HCT116 (cell line): Measurements from ENCODE around the gene ITPR1. TPM values are rescaled to one million over a fixed set of nuclear protein-coding genes. Genes with fewer than 3 reads are reported as not detected.

Experiments
- ATAC-seq: fragments of 200-7000 bp; cut with Tn5 transposase; 2 replicates; pipeline ENCODE4 v1.9.1; 2020; ENCODE audit warnings: mild to moderate bottlenecking, moderate library complexity
- BruUV-seq: library from RNA; stranded (reverse); fragments of 400-500 nt; replicated peaks from 2 replicates; lab custom pipeline; 2021; lab: Mats Ljungman, UMichigan
- CTCF ChIA-PET: fragments of 300-600 bp; sonication (Branson Sonifier 250); formaldehyde crosslinking; loops from one replicate; lab custom pipeline; 2021; ENCODE audit warnings: antibody characterized with exemption; lab: Charles Lee
- POLR2A ChIA-PET: fragments of 300-600, 350-600 bp; sonication (Branson Sonifier 250); formaldehyde crosslinking; loops from one replicate; lab custom pipeline; 2021; ENCODE audit warnings: antibody characterized with exemption; lab: Charles Lee
- RAD21 ChIA-PET, 2 experiments: fragments of 300-600 bp; sonication (Branson Sonifier 250); formaldehyde crosslinking; loops; one replicate each; lab custom pipeline; 2023; ENCODE audit warnings: low total read pairs in 2 of 2; ENCODE audit not compliant: uncharacterized antibody in 2 of 2, unreplicated experiment in 2 of 2, low non-redundant PET in 1 of 2; lab: Charles Lee
- DNase-seq: peaks from one replicate; pipeline ENCODE4 v3.0.0-alpha.2; 2010; ENCODE audit warnings: low read depth, low spot score
- H2AFZ ChIP-seq: fragments of 200-600 bp; shearing (Covaris generic), sonication (generic); 2 replicates; pipeline ENCODE4 v1.6.1; 2017; ENCODE audit warnings: low read depth, mixed run types, mixed read lengths, antibody characterized with exemption, low read length; ENCODE audit not compliant: poor library complexity, severe bottlenecking
- H3K27ac ChIP-seq: 2 replicates; pipeline ENCODE4 v1.5.1; 2012; ENCODE audit warnings: low read depth, low read length
- H3K27me3 ChIP-seq: fragments of 200-600 bp; sonication (generic); 2 replicates; pipeline ENCODE4 v1.6.1; 2016; ENCODE audit warnings: mixed run types, low read length, mixed read lengths; ENCODE audit not compliant: insufficient read depth
- H3K36me3 ChIP-seq, 2 experiments: fragments of 200-500 bp in 1 of 2; fragments of 200-600 bp in 1 of 2; sonication (Bioruptor generic) in 1 of 2; sonication (generic) in 1 of 2; 2 replicates each; pipeline versions ENCODE4 v1.5.1 to v1.6.1; 2014 to 2016; ENCODE audit warnings: low read length in 2 of 2, inconsistent platforms in 1 of 2, mixed read lengths in 1 of 2, mixed run types in 1 of 2; ENCODE audit not compliant: insufficient read depth in 2 of 2, control insufficient read depth in 1 of 2
- H3K4me1 ChIP-seq, 2 experiments: fragments of 200-600 bp in 1 of 2; sonication (generic) in 1 of 2; 2 replicates each; pipeline versions ENCODE4 v1.5.1 to v1.6.1; 2012 to 2017; ENCODE audit warnings: low read length in 2 of 2, inconsistent platforms in 1 of 2, mild to moderate bottlenecking in 1 of 2, mixed read lengths in 1 of 2, mixed run types in 1 of 2, moderate library complexity in 1 of 2; ENCODE audit not compliant: insufficient read depth in 2 of 2, control insufficient read depth in 1 of 2
- H3K4me2 ChIP-seq: fragments of 200-600 bp; sonication (generic); 2 replicates; pipeline ENCODE4 v1.6.1; 2017; ENCODE audit warnings: mixed run types, low read length, mixed read lengths
- H3K4me3 ChIP-seq, 2 experiments: fragments of 200-600 bp in 1 of 2; sonication (generic) in 1 of 2; replicated peaks in 1 of 2; 2 replicates each; pipeline ENCODE4 v1.5.1; 2011 to 2016; ENCODE audit warnings: low read length in 2 of 2, control low read depth in 1 of 2, low read depth in 1 of 2, mild to moderate bottlenecking in 1 of 2, mixed read lengths in 1 of 2, mixed run types in 1 of 2
- H3K79me2 ChIP-seq: fragments of 200-600 bp; sonication (generic); 2 replicates; pipeline ENCODE4 v1.6.1; 2017; ENCODE audit warnings: mild to moderate bottlenecking, mixed run types, low read length, moderate library complexity, mixed read lengths; ENCODE audit not compliant: insufficient read depth
- H3K9ac ChIP-seq: fragments of 200-600 bp; sonication (generic); 2 replicates; pipeline ENCODE4 v1.6.1; 2016; ENCODE audit warnings: low read length, mixed read lengths
- H3K9me2 ChIP-seq: fragments of 200-600 bp; sonication (generic), shearing (Covaris generic); 2 replicates; pipeline ENCODE4 v1.6.1; 2017; ENCODE audit warnings: mixed run types, mild to moderate bottlenecking, moderate library complexity; ENCODE audit not compliant: insufficient read depth
- H3K9me3 ChIP-seq, 2 experiments: fragments of 200-500 bp in 1 of 2; fragments of 200-600 bp in 1 of 2; sonication (Bioruptor generic) in 1 of 2; sonication (generic) in 1 of 2; 2 replicates each; pipeline ENCODE4 v1.6.1; 2014 to 2017; ENCODE audit warnings: low read length in 2 of 2, mixed read lengths in 2 of 2, inconsistent platforms in 1 of 2, low read depth in 1 of 2, mild to moderate bottlenecking in 1 of 2, mixed run types in 1 of 2, moderate library complexity in 1 of 2; ENCODE audit not compliant: control insufficient read depth in 1 of 2, insufficient read depth in 1 of 2
- H4K20me1 ChIP-seq: fragments of 200-600 bp; sonication (generic), shearing (Covaris generic); 2 replicates; pipeline ENCODE4 v1.6.1; 2017; ENCODE audit warnings: mixed run types, mild to moderate bottlenecking, moderate library complexity; ENCODE audit not compliant: insufficient read depth
- CEBPB ChIP-seq: IDR thresholded peaks from 2 replicates; pipeline ENCODE4 v1.6.1; 2012; ENCODE audit warnings: low read depth
- EGR1 ChIP-seq: IDR thresholded peaks from 2 replicates; pipeline ENCODE4 v1.6.1; 2012; ENCODE audit warnings: low read depth
- EZH2 ChIP-seq: fragments of 200-600 bp; sonication (generic); IDR thresholded peaks from 2 replicates; pipeline ENCODE4 v1.6.1; 2017; ENCODE audit warnings: antibody characterized with exemption, mixed run types
- EZH2phosphoT487 ChIP-seq: fragments of 200-600 bp; IDR thresholded peaks from 2 replicates; pipeline ENCODE4 v1.6.1; 2018; ENCODE audit warnings: antibody characterized with exemption, borderline replicate concordance
- FOSL1 ChIP-seq: IDR thresholded peaks from 2 replicates; pipeline ENCODE4 v1.6.1; 2012; ENCODE audit warnings: low read depth
- JUND ChIP-seq: IDR thresholded peaks from 2 replicates; pipeline ENCODE4 v1.6.1; 2012
- POLR2A ChIP-seq: IDR thresholded peaks from 2 replicates; pipeline ENCODE4 v1.7.0; 2011; ENCODE audit warnings: borderline replicate concordance; ENCODE audit not compliant: insufficient read depth, insufficient read length; ENCODE audit errors: extremely low read depth
- POLR2AphosphoS5 ChIP-seq: IDR thresholded peaks from 2 replicates; pipeline ENCODE4 v1.6.1; 2011; ENCODE audit warnings: mild to moderate bottlenecking, low read depth, low read length, moderate library complexity
- SIN3A ChIP-seq: IDR thresholded peaks from 2 replicates; pipeline ENCODE4 v1.6.1; 2012; ENCODE audit warnings: low read depth
- SP1 ChIP-seq: IDR thresholded peaks from 2 replicates; pipeline ENCODE4 v1.6.1; 2012; ENCODE audit warnings: low read depth
- SRF ChIP-seq: IDR thresholded peaks from 2 replicates; pipeline ENCODE4 v1.6.1; 2012; ENCODE audit warnings: low read depth
- TCF7L2 ChIP-seq: IDR thresholded peaks from 2 replicates; pipeline ENCODE4 v1.7.0; 2011; ENCODE audit warnings: borderline replicate concordance, inconsistent platforms; ENCODE audit not compliant: insufficient read depth, insufficient read length; ENCODE audit errors: extremely low read depth
- YY1 ChIP-seq: IDR thresholded peaks from 2 replicates; pipeline ENCODE4 v1.6.1; 2011; ENCODE audit warnings: low read length, low read depth, moderate library complexity, mild to moderate bottlenecking; ENCODE audit not compliant: insufficient replicate concordance; ENCODE audit errors: extremely low read depth
- ZFX ChIP-seq: fragments of 450-650 bp; IDR thresholded peaks from 2 replicates; pipeline ENCODE4 v1.6.1; 2017
- intact Hi-C: fragments of 100-400 bp; cut with micrococcal nuclease; formaldehyde crosslinking; loops from 2 replicates; pipeline ENCODE4 v1.10.0; 2022
- total RNA-seq: library from RNA; stranded (reverse); gene quantifications from one replicate; pipeline ENCODE4 v1.2.1, GENCODE V29; 2021; ENCODE audit not compliant: unreplicated experiment
- TF ChIP-seq, protein P1 (sequence below): IDR thresholded peaks from 2 replicates; pipeline ENCODE4 v1.6.1; 2012; ENCODE audit warnings: low read depth
- TF ChIP-seq, protein P2 (sequence below): IDR thresholded peaks from 2 replicates; pipeline ENCODE4 v1.6.1; 2012
- TF ChIP-seq, protein P3 (sequence below): IDR thresholded peaks from 2 replicates; pipeline ENCODE4 v1.6.1; 2011; ENCODE audit warnings: mild to moderate bottlenecking, low read length, moderate library complexity; ENCODE audit not compliant: insufficient replicate concordance; ENCODE audit errors: extremely low read depth

ITPR1 gene
- total RNA-seq, 1 experiment from 2014 or later, result 9.2 TPM

DNA sequence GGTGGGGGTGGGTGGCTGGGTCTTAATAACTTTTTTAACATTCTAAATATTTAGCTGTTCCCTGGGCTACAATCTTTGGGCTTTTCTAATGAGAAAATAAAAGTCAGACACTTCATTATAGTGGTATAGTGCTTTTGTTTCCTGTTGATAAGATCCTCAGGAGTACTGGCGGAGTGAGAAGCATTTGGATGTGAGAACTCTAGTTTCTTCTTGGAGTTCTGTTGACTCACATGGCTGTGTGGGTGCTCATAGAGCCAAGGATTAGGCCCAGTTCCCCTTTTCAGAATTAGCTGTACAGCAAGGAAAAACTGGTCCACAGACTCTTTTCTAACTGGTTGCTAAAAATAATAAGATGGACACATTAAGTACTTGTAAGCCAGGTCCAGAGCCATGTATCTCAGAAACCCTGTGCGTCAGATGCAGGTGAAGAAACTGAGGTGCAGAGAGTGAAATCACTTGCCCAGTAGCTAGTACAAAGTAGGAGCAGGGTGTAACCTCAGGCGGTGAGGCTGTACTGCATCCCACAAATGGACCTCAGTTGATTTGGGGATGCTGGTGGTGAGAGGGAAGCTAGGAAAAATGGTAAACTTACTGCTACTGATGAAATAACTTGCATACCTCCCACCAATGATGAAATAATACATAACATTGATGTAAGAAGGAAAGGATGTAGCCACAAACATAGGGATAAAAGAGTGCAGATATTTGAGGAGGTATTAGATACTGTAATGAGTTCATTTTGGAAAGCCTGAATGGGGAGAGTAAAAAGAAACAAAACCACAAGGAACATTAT is 2.3 kb downstream of the ITPR1 start:
- Histone ChIP-seq H2AFZ (no peak overlapping the region), H3K4me2 (no peak overlapping the region), H3K27me3 (peaks cover 27% of the 10 kb centered on the region), H4K20me1 (no peaks in the 10 kb centered on the region), H3K9me3 (no peaks in the 10 kb centered on the region), H3K4me3 (no peak overlapping the region), H3K27ac (no peak overlapping the region), H3K36me3 (no peaks in the 10 kb centered on the region), H3K4me1 (peaks cover 2 to 19% of the 10 kb centered on the region in 2 experiments; a peak in 2 of 4 replicates), H3K79me2 (no peaks in the 10 kb centered on the region), H3K9me2 (no peaks in the 10 kb centered on the region), H3K9ac (no peak overlapping the region)
- no TSS peak for BruUV-seq
- ATAC-seq, result no peak
- ChIA-PET POLR2A (no interaction called here), RAD21 (no interaction called here), CTCF (no interaction called here)
- intact Hi-C loops, result no loop called here
- TF ChIP-seq JUND, result no peak
- no peak for TF ChIP-seq EZH2phosphoT487
- TF ChIP-seq, protein P1, sequence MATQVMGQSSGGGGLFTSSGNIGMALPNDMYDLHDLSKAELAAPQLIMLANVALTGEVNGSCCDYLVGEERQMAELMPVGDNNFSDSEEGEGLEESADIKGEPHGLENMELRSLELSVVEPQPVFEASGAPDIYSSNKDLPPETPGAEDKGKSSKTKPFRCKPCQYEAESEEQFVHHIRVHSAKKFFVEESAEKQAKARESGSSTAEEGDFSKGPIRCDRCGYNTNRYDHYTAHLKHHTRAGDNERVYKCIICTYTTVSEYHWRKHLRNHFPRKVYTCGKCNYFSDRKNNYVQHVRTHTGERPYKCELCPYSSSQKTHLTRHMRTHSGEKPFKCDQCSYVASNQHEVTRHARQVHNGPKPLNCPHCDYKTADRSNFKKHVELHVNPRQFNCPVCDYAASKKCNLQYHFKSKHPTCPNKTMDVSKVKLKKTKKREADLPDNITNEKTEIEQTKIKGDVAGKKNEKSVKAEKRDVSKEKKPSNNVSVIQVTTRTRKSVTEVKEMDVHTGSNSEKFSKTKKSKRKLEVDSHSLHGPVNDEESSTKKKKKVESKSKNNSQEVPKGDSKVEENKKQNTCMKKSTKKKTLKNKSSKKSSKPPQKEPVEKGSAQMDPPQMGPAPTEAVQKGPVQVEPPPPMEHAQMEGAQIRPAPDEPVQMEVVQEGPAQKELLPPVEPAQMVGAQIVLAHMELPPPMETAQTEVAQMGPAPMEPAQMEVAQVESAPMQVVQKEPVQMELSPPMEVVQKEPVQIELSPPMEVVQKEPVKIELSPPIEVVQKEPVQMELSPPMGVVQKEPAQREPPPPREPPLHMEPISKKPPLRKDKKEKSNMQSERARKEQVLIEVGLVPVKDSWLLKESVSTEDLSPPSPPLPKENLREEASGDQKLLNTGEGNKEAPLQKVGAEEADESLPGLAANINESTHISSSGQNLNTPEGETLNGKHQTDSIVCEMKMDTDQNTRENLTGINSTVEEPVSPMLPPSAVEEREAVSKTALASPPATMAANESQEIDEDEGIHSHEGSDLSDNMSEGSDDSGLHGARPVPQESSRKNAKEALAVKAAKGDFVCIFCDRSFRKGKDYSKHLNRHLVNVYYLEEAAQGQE, result no peak
- TF ChIP-seq EGR1, result no peak
- TF ChIP-seq FOSL1, result no peak
- no peak for TF ChIP-seq CEBPB
- TF ChIP-seq, protein P2, sequence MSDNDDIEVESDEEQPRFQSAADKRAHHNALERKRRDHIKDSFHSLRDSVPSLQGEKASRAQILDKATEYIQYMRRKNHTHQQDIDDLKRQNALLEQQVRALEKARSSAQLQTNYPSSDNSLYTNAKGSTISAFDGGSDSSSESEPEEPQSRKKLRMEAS, result no peak
- no peak for TF ChIP-seq POLR2AphosphoS5
- TF ChIP-seq, protein P3, sequence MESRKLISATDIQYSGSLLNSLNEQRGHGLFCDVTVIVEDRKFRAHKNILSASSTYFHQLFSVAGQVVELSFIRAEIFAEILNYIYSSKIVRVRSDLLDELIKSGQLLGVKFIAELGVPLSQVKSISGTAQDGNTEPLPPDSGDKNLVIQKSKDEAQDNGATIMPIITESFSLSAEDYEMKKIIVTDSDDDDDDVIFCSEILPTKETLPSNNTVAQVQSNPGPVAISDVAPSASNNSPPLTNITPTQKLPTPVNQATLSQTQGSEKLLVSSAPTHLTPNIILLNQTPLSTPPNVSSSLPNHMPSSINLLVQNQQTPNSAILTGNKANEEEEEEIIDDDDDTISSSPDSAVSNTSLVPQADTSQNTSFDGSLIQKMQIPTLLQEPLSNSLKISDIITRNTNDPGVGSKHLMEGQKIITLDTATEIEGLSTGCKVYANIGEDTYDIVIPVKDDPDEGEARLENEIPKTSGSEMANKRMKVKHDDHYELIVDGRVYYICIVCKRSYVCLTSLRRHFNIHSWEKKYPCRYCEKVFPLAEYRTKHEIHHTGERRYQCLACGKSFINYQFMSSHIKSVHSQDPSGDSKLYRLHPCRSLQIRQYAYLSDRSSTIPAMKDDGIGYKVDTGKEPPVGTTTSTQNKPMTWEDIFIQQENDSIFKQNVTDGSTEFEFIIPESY, result no peak
- no peak for TF ChIP-seq POLR2A
- TF ChIP-seq ZFX, result no peak
- no peak for TF ChIP-seq YY1
- TF ChIP-seq SIN3A, result no peak
- TF ChIP-seq TCF7L2, result no peak
- TF ChIP-seq EZH2, result no peak
- no peak for TF ChIP-seq SP1
- no peak for TF ChIP-seq SRF
- DNase-seq, result no peak
